ENCODE measurements around the gene ABCG1.

The ABCG1 gene

GRCh38 chr21:42272109-42272962 is 53.4 kb downstream of the ABCG1 start:
- DNase-seq (ENCODE audit: low read depth), result no peak

GRCh38 chr21:42272984-42273600 is 54.2 kb downstream of the ABCG1 start:
- DNase-seq (ENCODE audit: low read depth), result no peak

GRCh38 chr21:42276076-42276475 is 57.1 kb downstream of the ABCG1 start:
- DNase-seq (ENCODE audit: low read depth), result no peak

- no peak for DNase-seq (ENCODE audit: low read depth)
These were observed 57.7 kb downstream of the ABCG1 start for GRCh38 chr21:42276526-42277154.

- no peak for DNase-seq (ENCODE audit: low read depth)
These were observed 58.7 kb downstream of the ABCG1 start for GRCh38 chr21:42277593-42277992.

- no peak for DNase-seq (ENCODE audit: low read depth)
These were observed 59.7 kb downstream of the ABCG1 start for GRCh38 chr21:42278451-42279149.

GRCh38 chr21:42279341-42279871 is 60.5 kb downstream of the ABCG1 start:
- no peak for DNase-seq (ENCODE audit: low read depth)

GRCh38 chr21:42279888-42280287 is 60.9 kb downstream of the ABCG1 start:
- DNase-seq (ENCODE audit: low read depth), result no peak

- no peak for DNase-seq (ENCODE audit: low read depth)
These were observed 61.6 kb downstream of the ABCG1 start for GRCh38 chr21:42280356-42281180.

GRCh38 chr21:42281181-42281680 is 62.3 kb downstream of the ABCG1 start:
- no peak for DNase-seq (ENCODE audit: low read depth)

- no peak for DNase-seq (ENCODE audit: low read depth)
These were observed 63.1 kb downstream of the ABCG1 start for GRCh38 chr21:42282021-42282420.

- DNase-seq (ENCODE audit: low read depth), result no peak
These were observed 63.8 kb downstream of the ABCG1 start for GRCh38 chr21:42282715-42283114.

- no peak for DNase-seq (ENCODE audit: low read depth)
These were observed 66.8 kb downstream of the ABCG1 start for GRCh38 chr21:42285569-42286245.

- no peak for DNase-seq (ENCODE audit: low read depth)
These were observed 67.5 kb downstream of the ABCG1 start for GRCh38 chr21:42286416-42286815.

GRCh38 chr21:42287193-42288083 is 68.5 kb downstream of the ABCG1 start:
- no peak for DNase-seq (ENCODE audit: low read depth)

- no peak for DNase-seq (ENCODE audit: low read depth)
These were observed 70.0 kb downstream of the ABCG1 start for GRCh38 chr21:42288962-42289361.

- DNase-seq (ENCODE audit: low read depth), result no peak
These were observed 71.0 kb downstream of the ABCG1 start for GRCh38 chr21:42289926-42290325.

GRCh38 chr21:42290505-42290904 is 71.6 kb downstream of the ABCG1 start:
- no peak for DNase-seq (ENCODE audit: low read depth)

- no peak for DNase-seq (ENCODE audit: low read depth)
These were observed 72.2 kb downstream of the ABCG1 start for GRCh38 chr21:42291003-42291750.
